ENCODE data around the gene FGF6. TPM values are rescaled to one million over a fixed set of nuclear protein-coding genes. Genes with fewer than 3 reads are reported as not detected.

FGF6 gene
- total RNA-seq, 3 donors from 2014 or later (not counting 1 experiment from before 2014, with no cell fraction given) = not detected

GRCh38 chr12:4434301-4434700, 11.3 kb downstream of the FGF6 start:
- H3K27ac ChIP-seq (ENCODE audit: low read length) = no peak overlapping the region
- no peak for TF ChIP-seq CTCF (IDR thresholded peaks at IDR 0.05)
- no peak overlapping the region for H3K4me3 ChIP-seq (ENCODE audit: low read length)
- no peaks in the 10 kb centered on the region for H3K27me3 ChIP-seq (ENCODE audit: control insufficient read depth, insufficient read depth, low read length)
- H3K4me1 Mint-ChIP-seq = no peaks in the 10 kb centered on the region
- no peaks in the 10 kb centered on the region for H3K9me3 Mint-ChIP-seq
- DNase-seq (no peak), ATAC-seq (no peak)
- no peaks in the 10 kb centered on the region for H3K36me3 ChIP-seq (ENCODE audit: control insufficient read depth, insufficient read depth, low read length)
- intact Hi-C loops (cut with micrococcal nuclease) = no loop called here
- H3K27me3 Mint-ChIP-seq (ENCODE audit: low read depth in 2 of 2) = peaks cover 4 to 9% of the 10 kb centered on the region in 2 donors
- H3K36me3 Mint-ChIP-seq = no peaks in the 10 kb centered on the region
- H3K9me3 ChIP-seq (ENCODE audit: control insufficient read depth, insufficient read depth, low read length) = peaks cover 3% of the 10 kb centered on the region
- H3K4me1 ChIP-seq (ENCODE audit: control insufficient read depth, insufficient read depth, low read length) = peaks cover 16% of the 10 kb centered on the region
- no peak overlapping the region for H3K27ac Mint-ChIP-seq
- 81% methylated on average over 3 of the region's 4 CpGs for WGBS (ENCODE audit: insufficient coverage)
- no peak overlapping the region for H3K4me3 Mint-ChIP-seq

GRCh38 chr12:4433745-4434058, 11.9 kb downstream of the FGF6 start:
- DNase-seq = no peak
- no peak overlapping the region for H3K4me3 ChIP-seq (ENCODE audit: low read length)
- H3K27me3 Mint-ChIP-seq (ENCODE audit: low read depth in 2 of 2) = peaks cover 6 to 9% of the 10 kb centered on the region in 2 donors
- no peaks in the 10 kb centered on the region for H3K27me3 ChIP-seq (ENCODE audit: control insufficient read depth, insufficient read depth, low read length)
- no peak overlapping the region for H3K27ac Mint-ChIP-seq
- no peaks in the 10 kb centered on the region for H3K36me3 Mint-ChIP-seq
- no peaks in the 10 kb centered on the region for H3K9me3 Mint-ChIP-seq
- no peaks in the 10 kb centered on the region for H3K36me3 ChIP-seq (ENCODE audit: control insufficient read depth, insufficient read depth, low read length)
- H3K9me3 ChIP-seq (ENCODE audit: control insufficient read depth, insufficient read depth, low read length) = peaks cover 3% of the 10 kb centered on the region
- WGBS (ENCODE audit: insufficient coverage) = 90% methylated on average over 4 of the region's 4 CpGs
- no peak for ATAC-seq
- H3K4me3 Mint-ChIP-seq = no peak overlapping the region
- no peak overlapping the region for H3K27ac ChIP-seq (ENCODE audit: low read length)
- peaks cover 14% of the 10 kb centered on the region for H3K4me1 ChIP-seq (ENCODE audit: control insufficient read depth, insufficient read depth, low read length)
- no peak for TF ChIP-seq CTCF (IDR thresholded peaks at IDR 0.05)
- H3K4me1 Mint-ChIP-seq = no peaks in the 10 kb centered on the region
- intact Hi-C loops (cut with micrococcal nuclease) = no loop called here

- 78% methylated on average over 8 of the region's 9 CpGs for WGBS (ENCODE audit: insufficient coverage)
- H3K27ac ChIP-seq (ENCODE audit: low read length) = no peak overlapping the region
- Mint-ChIP-seq H3K27me3 (ENCODE audit: low read depth in 2 of 2) (peaks cover 7 to 9% of the 10 kb centered on the region in 2 donors), H3K4me1 (no peaks in the 10 kb centered on the region), H3K4me3 (no peak overlapping the region), H3K9me3 (no peaks in the 10 kb centered on the region), H3K27ac (no peak overlapping the region), H3K36me3 (no peaks in the 10 kb centered on the region)
- ATAC-seq (no peak), DNase-seq (no peak)
- H3K27me3 ChIP-seq (ENCODE audit: control insufficient read depth, insufficient read depth, low read length) = no peaks in the 10 kb centered on the region
- no peak overlapping the region for H3K4me3 ChIP-seq (ENCODE audit: low read length)
- H3K36me3 ChIP-seq (ENCODE audit: control insufficient read depth, insufficient read depth, low read length) = no peaks in the 10 kb centered on the region
- H3K4me1 ChIP-seq (ENCODE audit: control insufficient read depth, insufficient read depth, low read length) = peaks cover 14% of the 10 kb centered on the region
- no peak for TF ChIP-seq CTCF (IDR thresholded peaks at IDR 0.05)
- intact Hi-C loops (cut with micrococcal nuclease) = no loop called here
- peaks cover 3% of the 10 kb centered on the region for H3K9me3 ChIP-seq (ENCODE audit: control insufficient read depth, insufficient read depth, low read length)
These were observed 12.5 kb downstream of the FGF6 start for GRCh38 chr12:4432878-4433744.

GRCh38 chr12:4431866-4432265, 13.7 kb downstream of the FGF6 start:
- DNase-seq = no peak
- Mint-ChIP-seq H3K9me3 (no peaks in the 10 kb centered on the region), H3K27ac (no peak overlapping the region), H3K4me3 (no peak overlapping the region), H3K4me1 (no peaks in the 10 kb centered on the region), H3K27me3 (ENCODE audit: low read depth in 2 of 2) (peaks cover 4 to 10% of the 10 kb centered on the region in 2 donors), H3K36me3 (no peaks in the 10 kb centered on the region)
- no peaks in the 10 kb centered on the region for H3K27me3 ChIP-seq (ENCODE audit: control insufficient read depth, insufficient read depth, low read length)
- no peak overlapping the region for H3K4me3 ChIP-seq (ENCODE audit: low read length)
- intact Hi-C loops (cut with micrococcal nuclease) = no loop called here
- H3K4me1 ChIP-seq (ENCODE audit: control insufficient read depth, insufficient read depth, low read length) = peaks cover 14% of the 10 kb centered on the region
- 94% methylated on average over 7 of the region's 7 CpGs for WGBS (ENCODE audit: insufficient coverage)
- ATAC-seq = no peak
- H3K9me3 ChIP-seq (ENCODE audit: control insufficient read depth, insufficient read depth, low read length) = peaks cover 3% of the 10 kb centered on the region
- H3K27ac ChIP-seq (ENCODE audit: low read length) = no peak overlapping the region
- H3K36me3 ChIP-seq (ENCODE audit: control insufficient read depth, insufficient read depth, low read length) = no peaks in the 10 kb centered on the region
- TF ChIP-seq CTCF (IDR thresholded peaks at IDR 0.05) = no peak
